Measurements from ENCODE around the gene RBM18. TPM values are rescaled to one million over a fixed set of nuclear protein-coding genes. Genes with fewer than 3 reads are reported as not detected.

The RBM18 gene
- total RNA-seq, 4 donors from 2014 or later, result 10.3 to 11.8 (median 11.1) TPM

- H3K4me3 ChIP-seq (ENCODE audit: low read depth, poor library complexity, severe bottlenecking), result no peak overlapping the region
- DNase-seq (ENCODE audit: low spot score in 2 of 2), result no peak
- WGBS, 2 donors, result 59 to 74% methylated on average over 11 to 12 of the region's 12 CpGs
- TF ChIP-seq, protein P1, sequence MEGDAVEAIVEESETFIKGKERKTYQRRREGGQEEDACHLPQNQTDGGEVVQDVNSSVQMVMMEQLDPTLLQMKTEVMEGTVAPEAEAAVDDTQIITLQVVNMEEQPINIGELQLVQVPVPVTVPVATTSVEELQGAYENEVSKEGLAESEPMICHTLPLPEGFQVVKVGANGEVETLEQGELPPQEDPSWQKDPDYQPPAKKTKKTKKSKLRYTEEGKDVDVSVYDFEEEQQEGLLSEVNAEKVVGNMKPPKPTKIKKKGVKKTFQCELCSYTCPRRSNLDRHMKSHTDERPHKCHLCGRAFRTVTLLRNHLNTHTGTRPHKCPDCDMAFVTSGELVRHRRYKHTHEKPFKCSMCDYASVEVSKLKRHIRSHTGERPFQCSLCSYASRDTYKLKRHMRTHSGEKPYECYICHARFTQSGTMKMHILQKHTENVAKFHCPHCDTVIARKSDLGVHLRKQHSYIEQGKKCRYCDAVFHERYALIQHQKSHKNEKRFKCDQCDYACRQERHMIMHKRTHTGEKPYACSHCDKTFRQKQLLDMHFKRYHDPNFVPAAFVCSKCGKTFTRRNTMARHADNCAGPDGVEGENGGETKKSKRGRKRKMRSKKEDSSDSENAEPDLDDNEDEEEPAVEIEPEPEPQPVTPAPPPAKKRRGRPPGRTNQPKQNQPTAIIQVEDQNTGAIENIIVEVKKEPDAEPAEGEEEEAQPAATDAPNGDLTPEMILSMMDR (IDR thresholded peaks at IDR 0.05), result no peak
- no peak for TF ChIP-seq POLR2A (IDR thresholded peaks at IDR 0.05)
- intact Hi-C loops (cut with DNase I; ENCODE audit: low total_unique reads), result no loop called here
Observed at GRCh38 chr9:122190597-122191381, 73.9 kb downstream of the RBM18 start.

DNA sequence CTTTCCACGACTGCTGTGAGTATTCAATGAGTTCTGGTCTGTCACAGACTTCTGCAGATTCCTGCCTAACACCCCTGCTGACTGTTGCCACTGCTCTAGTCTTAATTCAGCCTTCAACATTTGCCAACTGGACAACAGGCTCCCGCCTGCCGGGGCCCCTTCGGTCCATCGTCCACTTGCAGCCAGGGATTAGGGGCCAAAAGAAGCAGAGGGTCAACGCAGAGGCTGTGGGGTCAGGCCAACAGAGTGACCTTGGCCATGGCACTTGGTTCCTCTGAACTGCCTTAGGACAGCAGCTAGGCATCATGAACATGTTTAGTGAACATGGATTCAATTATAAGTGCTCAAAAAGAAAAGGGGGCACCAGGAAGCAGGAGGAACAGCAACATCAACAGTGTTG, 76.3 kb downstream of the RBM18 start:
- WGBS, 2 donors, result 81 to 86% methylated on average over 4 to 6 of the region's 6 CpGs
- no peak for DNase-seq (ENCODE audit: low spot score in 2 of 2)
- H3K4me3 ChIP-seq (ENCODE audit: low read depth, poor library complexity, severe bottlenecking), result no peak overlapping the region
- intact Hi-C loops (cut with DNase I; ENCODE audit: low total_unique reads), result no loop called here
- TF ChIP-seq POLR2A (IDR thresholded peaks at IDR 0.05), result no peak
- TF ChIP-seq, protein P1 (IDR thresholded peaks at IDR 0.05), result no peak

Other genes starting within 250 kb of the RBM18 start
- gene TTLL11, start 171.5 kb downstream of the RBM18 start, total RNA-seq, result 10 to 100 TPM in 1 of 4 donors, 1 to 10 TPM in 3; 9.1 to 14.6 (median 9.7) TPM
- gene NDUFA8, start 105.1 kb downstream of the RBM18 start, total RNA-seq, result 10 to 100 TPM; 17.2 to 33.8 (median 28.9) TPM
- gene MORN5, start 104.9 kb downstream of the RBM18 start, total RNA-seq, result not detected
- 1 to 10 TPM; 2.7 to 6.5 (median 4.4) TPM for gene LHX6, start 35.9 kb downstream of the RBM18 start, total RNA-seq
- gene MRRF, start within 50 bp of the RBM18 start, total RNA-seq, result 10 to 100 TPM; 30.8 to 56.3 (median 39.9) TPM
- 100 to 1,000 TPM in 1 of 4 donors, 10 to 100 TPM in 3; 62.9 to 110 (median 84.8) TPM for gene PTGS1, start 106.2 kb upstream of the RBM18 start, total RNA-seq
- gene OR1J1, start 213.1 kb upstream of the RBM18 start, total RNA-seq, result not detected
- not detected for gene OR1J2, start 246.0 kb upstream of the RBM18 start, total RNA-seq

All from lower leg skin (tissue), 4 donors.